CD4-positive, alpha-beta T cell treated with Interferon gamma for 1 hour (primary cell): ENCODE measurements around the gene WBP2.
A peak's percentile ranks its signal among the peaks of the same experiment; 100 is the strongest.

Experiments
- DNase-seq: peaks from one replicate; pipeline ENCODE4 v3.0.0-alpha.2; 2020

The WBP2 gene

DNA sequence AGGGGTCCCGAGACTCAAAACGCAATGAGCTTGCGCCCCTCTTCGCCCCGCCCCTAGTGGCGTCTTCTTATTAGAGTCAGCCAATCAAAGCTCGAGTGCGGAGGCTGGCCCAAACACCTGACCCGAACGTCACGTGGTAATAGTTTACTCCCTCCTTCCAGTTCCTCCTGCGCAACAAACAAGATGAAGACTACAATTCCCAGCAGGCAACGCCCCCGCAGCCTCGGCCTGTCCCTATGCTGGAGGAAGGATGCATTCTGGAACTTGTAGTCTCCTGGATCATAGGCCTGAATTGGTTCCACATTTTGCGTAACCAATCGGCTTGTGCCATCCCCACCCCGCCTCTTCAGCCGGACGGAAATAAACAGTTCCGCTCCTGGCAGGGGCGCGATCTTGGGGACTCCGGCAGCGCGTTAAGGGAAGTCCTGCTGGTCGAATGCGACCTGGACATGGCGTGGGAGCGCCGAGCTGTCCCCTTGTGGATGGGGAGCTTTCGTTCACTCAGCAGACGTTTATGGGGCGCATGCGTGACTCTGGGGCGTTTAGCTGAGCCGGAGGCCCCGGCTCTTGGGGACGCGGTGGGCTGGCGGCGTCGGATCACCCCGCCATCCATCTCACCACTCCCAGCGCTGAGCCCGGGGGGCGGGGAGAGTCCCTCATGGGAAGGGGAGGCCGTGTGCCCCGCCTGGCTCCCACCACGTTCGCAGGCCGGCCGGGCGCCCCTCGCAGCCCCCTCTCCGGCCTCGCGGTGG is at the start of gene WBP2:
TSS of gene WBP2 (minus strand) at position 26 of the 752 bp plus-strand sequence. CDS start 38 bp downstream, outside the sequence.
- peak; percentile 99 for DNase-seq

DNA sequence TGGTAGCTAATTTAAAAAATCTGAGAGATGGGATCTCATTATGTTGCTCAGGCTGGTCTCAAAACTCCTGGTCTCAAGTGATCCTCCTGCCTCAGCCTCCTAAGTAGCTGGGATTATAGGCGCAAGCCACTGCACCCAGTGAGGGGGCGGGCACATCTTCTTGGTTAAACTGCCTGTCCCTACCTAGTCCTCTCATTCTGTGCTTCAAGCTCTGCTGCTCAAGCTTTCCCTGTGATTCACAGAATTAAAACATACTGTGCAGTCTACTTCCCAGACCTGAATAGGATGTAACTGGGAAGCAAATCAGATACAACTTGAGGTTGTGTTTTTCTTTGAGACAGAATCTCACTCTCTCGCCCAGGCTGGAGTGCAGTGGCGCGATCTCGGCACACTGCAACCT is 47.3 kb upstream of the WBP2 start:
- DNase-seq: no peak

DNA sequence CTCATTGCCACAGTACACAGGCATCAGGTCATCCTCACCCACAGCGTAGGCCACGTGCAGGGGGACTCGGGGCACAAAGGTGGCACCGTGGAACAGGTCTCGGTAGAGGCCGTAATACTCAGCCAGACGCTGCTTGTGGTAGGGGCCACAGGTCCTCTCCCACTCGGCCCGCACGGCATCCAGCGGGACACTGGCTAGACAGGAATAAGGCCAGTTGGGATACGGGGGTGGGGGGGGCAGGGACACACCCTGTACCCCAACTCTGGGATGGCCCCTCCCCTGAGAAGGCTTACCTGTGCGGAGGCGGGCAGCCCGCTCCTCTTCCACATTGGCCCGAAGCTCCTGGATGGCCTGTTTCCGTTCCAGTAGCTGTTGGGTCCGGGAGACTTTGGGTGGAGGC is 46.6 kb upstream of the WBP2 start:
- no peak for DNase-seq

DNA sequence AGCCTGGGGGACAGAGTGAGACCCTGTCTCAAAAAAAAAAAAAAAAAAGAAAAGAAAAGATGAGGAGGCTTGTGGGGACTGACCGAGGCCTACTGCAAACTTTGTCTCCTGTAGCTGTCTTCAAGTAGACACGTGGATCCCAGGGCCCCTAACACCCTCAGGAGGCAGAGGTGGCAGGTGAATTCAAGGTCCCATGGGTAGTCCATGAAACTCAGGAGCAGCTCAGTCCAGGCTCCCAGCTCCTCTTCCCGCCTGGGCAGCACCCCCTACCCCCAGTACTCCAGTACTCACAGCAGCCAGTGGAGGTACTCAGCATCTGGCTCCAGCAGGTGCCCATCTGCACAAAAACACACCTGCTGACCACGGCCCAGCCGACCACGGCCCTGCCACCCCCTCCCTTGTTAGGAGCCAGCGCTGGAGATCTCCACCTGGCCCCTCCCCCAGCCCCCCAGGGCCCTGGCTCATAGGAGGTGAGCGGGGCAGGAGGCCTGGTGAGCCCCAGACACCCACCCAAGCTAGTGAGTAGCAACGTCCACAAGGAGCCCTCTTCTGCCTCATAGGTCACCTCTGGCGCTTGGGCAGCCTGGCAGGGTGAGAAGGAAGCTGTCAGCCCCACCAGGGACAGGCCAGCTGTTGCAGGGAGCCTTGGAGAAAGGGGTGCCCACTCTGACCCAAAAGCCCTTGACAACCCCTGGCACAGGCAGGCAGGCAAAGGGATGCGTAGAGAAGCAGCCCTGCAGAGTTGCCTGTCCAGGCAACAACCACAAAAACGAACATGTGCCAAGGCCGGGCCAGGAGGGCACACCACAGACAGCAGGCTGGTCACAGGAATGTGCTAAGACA is 45.8 kb upstream of the WBP2 start:
- no peak for DNase-seq

DNA sequence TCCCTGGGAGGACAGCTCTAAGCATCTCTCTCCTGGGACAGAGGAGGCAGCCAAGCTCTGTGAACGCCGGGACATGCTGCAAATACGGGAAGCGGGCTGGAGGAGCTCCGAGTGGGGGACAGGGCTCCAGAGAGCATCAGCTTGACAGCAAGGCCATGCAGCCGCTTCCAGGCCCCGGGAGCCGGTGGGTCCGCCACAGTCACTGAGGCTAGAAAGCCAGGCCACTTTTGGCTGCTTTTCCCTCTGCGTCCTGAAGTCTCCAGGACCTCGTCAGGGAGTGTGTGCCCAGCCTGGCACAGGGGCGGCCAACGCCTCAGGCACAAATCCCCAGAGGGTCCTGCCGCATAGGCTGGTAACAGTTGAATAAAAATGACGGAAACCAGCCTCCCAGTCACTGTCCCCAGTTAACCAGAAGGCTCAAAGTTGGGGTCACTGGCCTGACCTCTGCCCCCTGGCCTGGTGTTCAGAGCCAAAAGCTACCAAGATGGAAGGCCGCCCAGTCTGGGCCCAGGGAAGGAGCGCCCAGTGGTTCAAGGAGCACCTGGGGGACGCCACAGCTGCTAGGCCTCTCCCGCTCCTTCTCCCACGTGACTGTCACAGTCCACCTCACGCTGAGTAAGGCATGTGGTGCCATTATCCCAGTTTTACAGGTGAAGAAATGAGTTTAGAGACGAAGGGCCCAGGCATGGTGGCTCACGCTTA is 44.8 kb upstream of the WBP2 start:
- no peak for DNase-seq

DNA sequence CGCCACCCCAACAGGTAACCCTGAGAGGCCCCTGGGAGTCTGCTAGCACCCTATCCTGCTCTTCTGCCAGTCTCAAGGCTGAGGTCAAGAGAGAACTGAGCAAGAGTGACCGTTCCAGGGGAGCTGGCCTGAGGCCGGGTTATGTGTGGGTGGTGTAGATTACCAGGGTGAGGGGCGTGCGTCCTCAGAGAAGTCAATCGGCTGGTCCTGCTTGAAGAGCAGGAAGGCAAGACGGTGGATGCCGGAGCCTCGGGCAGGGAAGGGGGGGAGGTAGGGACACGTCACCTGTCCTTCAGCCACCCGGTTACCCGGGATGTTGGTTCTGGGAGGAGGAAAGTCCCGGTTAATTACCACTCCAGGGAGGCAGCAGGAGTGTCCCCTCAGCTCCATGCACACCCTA is 44.2 kb upstream of the WBP2 start:
- no peak for DNase-seq

DNA sequence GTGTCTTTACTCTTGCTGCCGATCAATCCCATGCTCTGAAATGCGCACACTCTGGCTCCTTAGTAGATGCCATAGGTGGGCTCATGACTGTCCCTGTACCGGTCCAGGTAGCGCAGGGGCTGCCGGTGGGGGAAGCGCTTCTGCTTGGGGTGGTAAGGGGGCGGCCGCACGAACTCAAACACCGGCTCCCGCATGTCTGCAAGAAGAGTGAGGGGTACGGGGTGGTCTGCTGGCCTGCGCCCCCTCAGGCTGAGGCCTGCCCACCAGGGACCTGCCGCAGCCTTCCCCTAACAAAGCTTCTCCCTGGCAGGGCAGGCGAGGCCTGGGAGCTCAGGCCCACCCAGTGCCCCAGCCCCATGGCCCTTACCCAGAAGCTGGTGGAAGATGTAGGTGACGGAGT is 43.7 kb upstream of the WBP2 start:
- no peak for DNase-seq

DNA sequence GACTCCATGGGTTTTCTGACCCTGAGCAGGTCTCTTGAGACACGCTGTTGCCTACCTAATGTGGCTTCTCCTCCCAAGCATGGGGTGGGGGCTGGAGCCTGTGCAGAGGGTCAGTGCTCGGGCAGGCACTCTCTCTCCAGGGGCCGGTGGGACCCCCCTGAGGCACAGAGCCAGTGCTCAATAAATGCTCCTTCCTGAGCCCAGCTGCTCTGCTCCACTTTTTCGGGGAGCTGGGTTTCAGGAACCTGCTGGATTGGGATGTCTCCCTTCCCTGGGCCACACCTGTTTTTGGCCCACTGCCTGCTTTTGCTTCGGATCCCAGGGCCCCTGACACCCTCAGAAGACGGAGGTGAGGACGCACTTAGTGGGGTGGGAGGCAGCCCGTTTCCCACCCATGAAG is 42.9 kb upstream of the WBP2 start:
- DNase-seq: no peak

DNA sequence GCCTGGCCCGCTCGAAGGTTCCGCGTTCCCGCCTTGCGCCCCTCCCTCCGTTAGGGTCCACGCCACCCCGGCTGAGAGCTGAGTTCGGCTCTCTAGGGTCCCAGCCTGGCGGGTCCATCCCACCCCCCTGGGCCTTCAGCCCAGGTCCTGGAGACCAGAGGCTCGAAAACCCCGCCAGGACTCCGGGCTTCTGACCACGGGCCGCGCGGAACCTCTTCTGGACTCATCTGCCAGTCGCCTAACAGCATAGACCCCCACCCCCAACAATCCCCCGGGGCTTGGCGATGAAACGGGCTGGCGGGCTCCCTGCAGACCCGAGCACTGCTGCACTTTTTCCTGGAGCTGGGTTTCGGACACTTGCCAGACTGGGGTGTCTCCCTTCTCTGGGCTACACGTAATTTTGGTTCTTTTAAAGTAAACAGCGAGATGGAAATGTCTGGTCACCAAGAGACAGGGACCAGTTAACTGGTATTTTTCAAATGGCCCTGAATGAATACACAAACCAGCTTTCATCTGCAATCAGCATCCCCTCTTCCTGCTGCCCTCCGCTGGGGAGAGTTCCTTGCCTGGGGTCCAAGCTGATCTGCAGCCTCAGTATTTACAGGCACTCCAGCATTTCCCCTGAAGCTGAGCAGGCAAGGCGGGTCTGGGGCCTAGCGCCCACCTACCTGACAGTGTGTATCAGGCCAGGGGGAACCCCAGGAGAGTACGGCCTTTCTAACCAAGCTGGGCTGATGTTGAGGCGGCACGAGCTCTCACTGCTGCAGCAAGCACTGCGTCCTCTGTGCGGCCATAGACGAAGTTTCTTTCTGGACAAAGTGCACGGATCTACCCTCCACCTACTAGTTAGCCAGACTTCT is 42.3 kb upstream of the WBP2 start:
- no peak for DNase-seq

DNA sequence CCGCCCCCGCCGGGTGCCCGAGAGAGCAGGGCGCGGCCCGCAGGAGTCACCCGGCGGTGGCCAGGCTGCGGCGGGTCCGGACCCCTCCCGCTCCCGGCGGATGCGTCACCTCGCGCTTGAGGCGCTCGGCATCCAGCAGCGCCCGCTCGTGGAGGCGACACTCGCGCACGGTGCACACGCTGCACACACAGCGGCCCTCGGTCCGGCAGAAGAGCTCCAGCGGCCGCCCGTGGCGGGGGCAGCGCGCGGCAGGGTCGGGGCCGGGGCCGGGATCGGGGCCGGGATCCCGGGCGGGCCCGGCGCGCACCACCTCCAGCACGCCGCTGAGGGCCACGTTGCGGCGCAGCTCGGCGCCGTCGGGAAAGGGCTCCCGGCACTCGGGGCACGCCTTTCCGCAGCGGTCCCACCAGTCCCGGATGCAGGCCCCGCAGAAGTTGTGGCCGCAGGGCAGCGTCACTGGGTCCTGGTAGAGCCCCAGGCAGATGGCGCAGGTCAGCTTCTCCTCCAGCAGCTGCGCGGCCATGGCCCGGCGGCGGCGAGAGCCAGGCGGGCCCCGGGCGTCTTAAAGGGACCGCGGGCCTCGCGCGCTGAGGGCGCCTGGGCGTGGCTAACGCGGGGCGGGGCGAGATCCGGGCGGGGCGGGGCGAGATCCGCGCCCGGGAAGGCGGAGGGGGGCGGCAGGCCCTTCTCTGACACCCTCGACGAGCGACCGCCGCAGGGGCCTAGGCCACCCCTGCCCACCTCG is 41.5 kb upstream of the WBP2 start, which contains the start of gene TRIM65:
TSS of gene TRIM65 (minus strand) at position 537 of the 745 bp plus-strand sequence. CDS start at position 523, 14 bp downstream.
- peak; percentile 80 for DNase-seq

DNA sequence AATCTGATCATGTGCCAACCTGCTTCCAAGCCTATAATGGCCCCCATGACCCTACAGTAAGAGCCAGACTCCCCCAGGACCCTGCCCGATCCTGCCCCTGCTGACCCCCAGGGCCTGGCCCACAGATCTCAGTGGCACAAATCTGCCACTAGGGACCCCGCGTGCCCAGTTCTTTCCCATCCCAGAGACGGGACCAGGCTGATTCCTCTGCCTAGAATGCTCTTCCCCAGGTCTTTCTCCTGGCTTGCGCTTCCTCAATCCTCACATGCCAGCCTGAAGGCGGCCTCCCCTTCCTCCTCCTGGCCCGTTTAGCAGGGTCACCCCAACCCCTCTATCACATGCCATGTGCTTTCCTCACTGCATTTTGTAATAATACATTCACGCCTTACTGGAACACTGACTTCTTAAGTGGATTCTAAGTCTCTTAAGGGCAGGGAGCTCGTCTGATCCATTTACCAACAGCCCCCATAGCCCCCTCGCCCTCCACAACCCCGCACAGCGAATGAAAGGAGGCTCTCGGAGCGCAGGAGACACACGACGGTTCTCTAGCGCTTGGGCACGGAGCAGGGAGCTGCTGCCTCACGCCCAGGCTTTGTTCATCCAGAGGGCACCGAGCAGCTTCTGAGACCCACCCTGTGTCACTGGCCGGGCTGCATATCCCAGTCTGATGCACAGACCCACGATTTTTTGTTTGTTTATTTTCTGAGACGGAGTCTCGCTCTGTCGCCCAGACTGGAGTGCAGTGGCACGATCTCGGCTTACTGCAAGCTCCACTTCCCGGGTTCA is 40.4 kb upstream of the WBP2 start:
- DNase-seq: no peak

DNA sequence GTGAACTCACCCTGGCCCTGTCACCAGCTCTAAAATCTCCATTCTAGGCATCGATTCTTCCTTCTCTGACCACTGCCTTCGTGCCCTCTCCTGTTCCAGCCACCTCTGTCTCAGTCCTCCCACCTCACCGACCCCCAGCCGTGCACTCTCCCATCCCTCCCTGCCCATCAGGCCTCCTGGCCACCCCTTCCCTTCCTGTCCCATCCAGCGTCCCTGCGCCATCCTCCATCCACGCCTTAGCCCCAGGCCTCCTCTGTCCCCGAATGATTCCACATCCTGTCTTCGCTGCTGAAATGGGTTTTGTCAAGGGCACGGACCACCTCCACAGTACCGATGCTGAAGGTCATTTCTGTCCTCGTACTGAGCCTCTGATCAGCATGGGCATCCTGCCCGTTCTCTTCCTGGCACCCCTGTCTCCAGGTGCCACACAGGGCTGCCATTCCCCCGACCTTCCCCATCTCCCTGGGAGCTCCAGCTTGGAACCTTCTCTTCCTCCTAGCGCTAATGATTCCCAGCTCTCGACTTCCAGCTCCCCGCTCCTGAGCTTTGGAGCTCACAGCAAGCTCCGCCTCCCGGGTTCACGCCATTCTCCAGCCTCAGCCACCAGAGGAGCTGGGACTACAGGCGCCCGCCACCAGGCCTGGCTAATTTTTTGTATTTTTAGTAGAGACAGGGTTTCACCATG is 39.1 kb upstream of the WBP2 start:
- DNase-seq: no peak

DNA sequence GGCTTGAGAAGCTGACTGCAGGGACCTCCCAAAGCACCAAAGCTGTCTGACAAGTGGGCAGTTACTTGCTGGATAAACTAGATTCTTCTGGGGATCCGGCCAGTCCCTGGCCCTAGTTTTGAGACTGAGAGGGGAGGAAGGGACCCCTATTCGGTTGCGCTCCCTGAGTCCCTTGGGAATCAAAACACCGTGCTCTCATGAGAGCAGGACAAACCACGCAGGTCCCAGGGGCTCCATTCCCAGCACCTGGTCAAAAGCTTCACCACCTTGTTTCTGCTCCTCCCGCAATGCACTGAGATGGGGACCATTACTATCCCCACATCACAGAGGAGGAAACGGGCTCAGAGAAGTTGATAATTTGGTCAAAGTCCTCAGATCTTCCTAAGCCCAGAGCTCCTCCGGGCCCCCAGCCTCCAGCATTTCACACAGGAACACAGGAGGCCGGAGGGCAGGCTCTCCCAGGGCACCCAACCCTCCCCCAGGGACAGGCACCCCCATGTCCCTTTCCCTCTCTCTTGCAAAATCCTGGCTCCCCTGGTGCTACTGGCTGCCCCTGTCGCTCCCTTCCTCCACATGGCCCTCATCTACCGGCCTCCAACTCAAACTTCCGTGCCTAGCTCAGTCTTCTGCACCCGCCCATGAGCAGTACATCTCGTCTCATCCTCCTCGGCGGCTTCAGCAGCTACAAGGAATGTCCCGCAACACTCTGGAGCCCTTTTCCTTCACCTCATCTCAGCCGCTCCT is 38.3 kb upstream of the WBP2 start:
- no peak for DNase-seq

DNA sequence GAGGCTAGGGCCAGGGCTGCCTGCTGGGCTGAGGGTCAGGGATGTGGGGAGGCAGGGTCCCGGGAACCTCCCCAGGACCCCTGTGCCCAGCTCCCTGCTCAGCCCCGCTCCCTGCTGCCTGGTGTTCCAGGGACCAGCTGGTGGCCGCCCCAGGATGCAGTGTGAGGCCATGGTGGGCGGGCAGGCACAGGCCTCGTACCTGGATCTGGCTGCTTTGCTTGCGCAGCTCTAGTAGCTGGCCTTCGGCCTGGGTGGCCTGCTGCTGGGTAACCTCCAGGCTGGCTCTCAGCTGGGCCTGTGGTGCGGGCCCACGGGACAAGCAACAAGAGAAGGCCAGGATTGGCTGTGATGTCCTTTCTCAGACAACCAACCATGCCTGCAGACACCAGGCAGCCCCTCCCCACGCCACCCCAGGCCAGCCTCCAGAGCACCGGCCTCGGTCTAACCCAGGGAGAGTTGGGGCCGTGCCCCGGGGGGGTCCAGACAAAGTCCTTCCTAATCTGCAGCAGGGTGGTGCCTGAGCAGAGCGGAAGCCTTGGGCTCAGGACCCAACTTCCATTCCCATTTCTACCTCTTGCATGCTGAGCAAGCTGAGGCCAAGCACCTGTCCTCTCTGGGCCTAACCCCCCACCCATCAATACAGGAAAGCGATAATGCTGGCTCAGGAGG is 37.6 kb upstream of the WBP2 start:
- DNase-seq: no peak

DNA sequence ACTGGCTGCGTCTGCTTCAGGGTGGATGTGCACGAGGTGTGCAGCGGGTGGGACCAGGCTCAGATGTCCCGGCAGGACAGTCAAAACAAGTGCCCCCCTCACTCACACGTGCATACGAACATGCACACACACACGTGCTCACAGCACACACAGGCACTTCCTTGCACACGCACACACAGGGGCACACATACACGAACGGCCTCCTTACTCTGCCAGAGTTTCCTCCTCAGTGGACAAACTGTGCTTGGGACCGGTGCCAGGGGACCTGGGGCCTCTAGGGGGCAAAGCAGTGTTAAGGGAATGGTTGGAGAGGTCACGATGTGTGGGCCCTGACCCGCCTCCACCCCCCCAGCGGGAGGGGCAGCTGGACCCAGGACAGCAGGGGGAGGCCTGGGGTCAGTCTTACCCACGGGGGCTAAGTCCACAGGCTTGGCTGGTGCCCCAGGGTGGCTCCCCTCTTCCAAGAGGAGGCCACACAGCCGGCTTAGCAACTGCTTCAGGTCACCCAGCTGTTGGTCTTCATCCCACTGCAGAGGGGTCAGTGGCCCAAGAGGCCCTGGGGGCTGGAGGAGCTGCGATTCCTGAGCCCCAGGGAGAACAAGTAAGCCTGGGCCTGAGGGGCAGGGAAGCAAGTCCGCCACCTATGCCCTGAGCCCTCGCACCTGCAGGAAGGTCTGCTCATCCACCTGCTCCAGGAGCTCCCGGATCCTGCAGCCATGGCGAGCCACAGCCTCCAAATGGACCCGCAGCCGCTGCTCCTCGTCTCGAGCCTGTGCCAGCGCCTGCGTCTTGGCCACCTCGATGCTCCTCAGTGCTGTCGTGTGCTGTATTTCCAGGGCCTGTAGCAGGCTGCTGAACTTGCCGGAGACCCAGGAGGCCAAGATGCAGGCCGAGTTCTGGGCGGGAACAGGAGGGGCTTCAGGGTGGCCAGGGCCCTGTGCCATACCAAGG is 36.7 kb upstream of the WBP2 start:
- DNase-seq: no peak

DNA sequence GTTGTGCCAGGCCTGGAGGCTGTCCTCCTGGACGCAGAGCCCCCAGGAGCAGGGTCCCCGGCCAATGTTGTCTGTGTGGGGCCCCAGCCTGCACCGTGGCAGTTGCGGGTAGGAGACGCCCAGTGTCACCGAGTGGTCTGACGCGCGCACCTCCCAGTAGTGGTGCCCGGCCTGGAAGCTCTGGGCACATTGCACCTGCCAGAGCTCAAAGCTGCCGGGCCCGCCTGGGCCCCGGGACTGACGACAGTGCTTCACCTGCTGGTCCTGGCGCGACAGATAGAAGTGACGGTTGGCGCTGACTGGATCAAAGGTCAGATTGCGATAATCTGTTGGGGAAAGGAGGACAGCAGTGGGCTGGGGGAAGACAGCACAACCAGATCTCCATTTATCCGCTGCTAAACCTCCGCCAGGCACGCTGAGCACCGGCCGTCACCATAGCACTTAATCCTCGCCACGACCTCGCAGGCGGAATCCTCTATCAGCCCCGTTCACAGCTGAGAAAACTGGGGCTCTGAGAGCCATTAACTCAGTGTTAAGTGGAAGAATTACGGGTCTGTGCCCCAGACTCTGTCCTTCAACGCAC is 36.0 kb upstream of the WBP2 start:
- DNase-seq: no peak

DNA sequence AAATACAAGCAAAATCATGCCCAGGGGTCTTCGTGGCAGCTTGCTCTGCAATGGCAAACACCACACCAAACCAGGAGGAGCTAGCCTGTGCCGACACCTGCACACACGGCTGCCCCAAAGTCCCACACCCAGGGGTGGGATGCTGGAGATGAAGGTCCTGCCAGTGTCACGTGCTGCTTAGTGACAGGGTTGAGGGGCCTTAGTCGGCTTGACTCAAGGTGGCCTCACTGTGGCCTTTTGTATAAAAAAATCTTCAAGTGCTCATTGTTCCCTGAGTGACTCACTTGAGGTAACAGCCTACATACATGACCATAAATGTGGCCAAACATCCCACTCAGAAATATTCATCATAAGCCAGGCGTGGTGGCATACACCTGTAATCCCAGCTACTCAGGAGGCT is 34.3 kb upstream of the WBP2 start:
- no peak for DNase-seq
